HG03280 (cell line): ENCODE measurements around the gene INHA.

Source experiments
- ATAC-seq: cut with Tn5 transposase; IDR thresholded peaks from one replicate; pipeline ENCODE4 v1.9.1; 2021; ENCODE audit warnings: mild to moderate bottlenecking, moderate library complexity; ENCODE audit not compliant: unreplicated experiment

The INHA gene

GRCh38 chr2:219557320-219557719, 14.8 kb upstream of the INHA start:
- no peak for ATAC-seq

DNA sequence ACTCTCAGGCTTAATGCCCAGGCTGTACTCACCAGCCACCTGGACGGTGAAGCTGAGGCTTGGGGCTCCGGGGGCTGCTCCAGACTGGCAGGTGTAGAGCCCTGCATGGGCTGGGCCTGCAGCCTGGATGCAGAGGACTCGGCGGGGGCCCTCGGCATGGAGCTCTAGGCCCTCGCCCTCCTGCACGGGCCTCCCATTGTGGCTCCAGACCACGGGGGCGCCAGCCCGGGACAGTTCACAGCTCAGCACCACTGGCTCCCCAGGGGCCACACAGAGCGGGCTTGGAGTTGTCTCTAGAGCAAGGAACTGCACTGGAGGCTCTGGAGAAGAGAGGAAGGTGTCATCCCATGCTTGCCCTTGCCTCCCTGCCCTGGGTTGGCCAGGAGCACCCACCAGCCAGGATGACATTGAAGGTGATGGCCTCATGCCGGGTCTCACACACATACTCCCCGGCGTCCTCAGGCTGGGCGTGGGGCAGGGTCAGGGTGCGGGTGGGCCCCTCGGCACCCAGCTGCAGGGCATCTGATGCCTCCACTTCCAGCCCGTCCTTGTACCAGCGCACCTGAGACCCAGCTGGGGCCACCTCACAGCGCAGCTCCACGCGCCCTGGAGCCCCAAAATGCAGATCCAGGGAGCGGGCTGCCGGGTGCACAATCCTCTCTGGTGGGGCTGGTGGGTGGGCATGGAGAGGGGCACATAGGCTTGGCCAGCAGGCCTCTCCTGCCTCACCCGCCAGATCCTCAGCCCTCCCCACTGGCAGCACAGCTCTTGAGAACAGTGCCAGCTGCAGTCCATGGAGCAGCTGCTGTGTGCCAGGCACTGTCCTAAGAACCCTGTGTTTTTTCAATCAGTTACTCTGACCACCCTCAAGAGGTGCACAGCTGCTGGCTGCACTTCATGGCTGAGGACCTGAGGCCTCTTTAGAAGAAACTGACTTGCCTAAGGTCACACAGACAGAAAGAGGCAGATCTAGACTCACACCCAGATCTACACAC, 14.0 kb upstream of the INHA start:
- no peak for ATAC-seq

- ATAC-seq: no peak
These were observed 12.8 kb upstream of the INHA start for GRCh38 chr2:219559156-219559915.

- ATAC-seq: no peak
These were observed 11.8 kb upstream of the INHA start for GRCh38 chr2:219560037-219560892.

- ATAC-seq: no peak
These were observed 11.3 kb upstream of the INHA start for GRCh38 chr2:219560893-219561178.

GRCh38 chr2:219561179-219562048, 10.7 kb upstream of the INHA start:
- ATAC-seq: no peak

- no peak for ATAC-seq
These were observed 9.8 kb upstream of the INHA start for GRCh38 chr2:219562049-219563020.

DNA sequence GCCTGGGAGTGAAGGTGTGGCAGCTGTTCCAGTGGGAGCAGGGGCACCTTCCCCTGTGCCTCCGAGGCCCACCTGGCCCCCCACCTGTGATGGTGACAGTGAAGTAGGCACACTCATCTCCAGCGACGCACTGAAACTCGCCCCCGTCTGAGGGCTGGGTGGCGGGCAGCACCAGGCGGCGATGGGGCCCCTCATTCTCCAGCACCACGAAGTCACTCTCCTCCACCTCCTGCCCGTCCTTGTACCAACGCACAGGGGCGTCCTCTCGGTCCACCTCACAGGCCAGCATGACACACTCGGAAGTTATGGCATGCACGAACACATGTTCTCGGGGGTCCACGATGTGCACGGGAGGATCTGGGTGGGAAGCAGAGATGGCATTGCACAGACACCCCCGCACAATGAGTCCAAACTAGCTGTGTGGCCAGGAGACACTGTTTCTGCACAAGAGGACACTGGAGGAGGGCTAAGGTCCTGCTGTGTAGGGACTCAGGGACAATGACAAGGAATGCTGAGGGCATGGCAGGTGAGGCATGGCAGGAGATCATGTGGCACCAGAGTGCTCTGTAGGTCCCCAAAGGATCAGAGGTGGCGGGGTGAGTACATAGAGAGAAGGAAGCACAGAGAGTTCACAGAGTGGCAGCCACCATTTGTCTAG, 8.7 kb upstream of the INHA start:
- no peak for ATAC-seq

- ATAC-seq: no peak
These were observed 6.7 kb upstream of the INHA start for GRCh38 chr2:219565130-219566080.

DNA sequence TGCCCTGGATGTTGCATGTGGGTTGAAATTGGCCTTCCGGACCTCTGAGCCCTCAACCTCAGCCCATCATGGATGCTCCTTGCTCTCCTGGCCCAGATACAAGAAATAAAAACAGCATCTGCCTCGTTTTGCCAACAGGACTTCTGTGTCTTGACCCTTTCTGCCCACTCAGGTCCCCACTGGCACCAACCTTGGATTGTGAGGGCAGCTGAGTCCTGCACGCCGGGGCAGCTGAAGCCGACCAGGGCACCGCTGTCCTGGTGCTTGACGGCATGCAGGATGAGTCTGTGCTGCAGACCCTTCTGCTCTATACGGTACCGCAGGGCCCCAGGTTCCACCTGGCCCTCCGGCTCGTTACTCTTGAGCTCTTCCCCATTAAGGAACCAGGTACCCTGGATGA, 5.5 kb upstream of the INHA start:
- no peak for ATAC-seq

- ATAC-seq: no peak
These were observed 5.0 kb upstream of the INHA start for GRCh38 chr2:219567131-219567530.

- ATAC-seq: no peak
These were observed 4.2 kb upstream of the INHA start for GRCh38 chr2:219567791-219568361.

DNA sequence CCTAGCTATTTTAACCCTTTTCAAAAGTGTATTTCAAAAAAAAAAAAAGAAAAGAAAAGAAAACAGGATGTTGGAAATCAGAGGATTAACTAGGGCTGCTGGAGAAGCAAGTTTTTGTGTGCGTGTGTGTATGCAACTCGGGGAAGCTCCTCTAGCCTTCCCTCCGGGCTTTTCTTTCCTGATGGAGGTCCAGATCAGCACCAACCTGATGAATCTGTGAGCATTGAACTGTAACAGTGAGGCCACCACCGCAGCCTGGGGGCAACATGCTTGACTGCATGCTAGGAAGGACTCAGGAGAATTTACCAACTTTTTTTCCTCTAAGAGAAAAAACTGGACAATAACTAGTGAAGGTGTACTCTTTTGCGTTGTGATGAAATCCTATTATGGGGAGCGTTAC, 3.1 kb upstream of the INHA start:
- no peak for ATAC-seq

GRCh38 chr2:219569635-219570034, 2.5 kb upstream of the INHA start:
- ATAC-seq: no peak

DNA sequence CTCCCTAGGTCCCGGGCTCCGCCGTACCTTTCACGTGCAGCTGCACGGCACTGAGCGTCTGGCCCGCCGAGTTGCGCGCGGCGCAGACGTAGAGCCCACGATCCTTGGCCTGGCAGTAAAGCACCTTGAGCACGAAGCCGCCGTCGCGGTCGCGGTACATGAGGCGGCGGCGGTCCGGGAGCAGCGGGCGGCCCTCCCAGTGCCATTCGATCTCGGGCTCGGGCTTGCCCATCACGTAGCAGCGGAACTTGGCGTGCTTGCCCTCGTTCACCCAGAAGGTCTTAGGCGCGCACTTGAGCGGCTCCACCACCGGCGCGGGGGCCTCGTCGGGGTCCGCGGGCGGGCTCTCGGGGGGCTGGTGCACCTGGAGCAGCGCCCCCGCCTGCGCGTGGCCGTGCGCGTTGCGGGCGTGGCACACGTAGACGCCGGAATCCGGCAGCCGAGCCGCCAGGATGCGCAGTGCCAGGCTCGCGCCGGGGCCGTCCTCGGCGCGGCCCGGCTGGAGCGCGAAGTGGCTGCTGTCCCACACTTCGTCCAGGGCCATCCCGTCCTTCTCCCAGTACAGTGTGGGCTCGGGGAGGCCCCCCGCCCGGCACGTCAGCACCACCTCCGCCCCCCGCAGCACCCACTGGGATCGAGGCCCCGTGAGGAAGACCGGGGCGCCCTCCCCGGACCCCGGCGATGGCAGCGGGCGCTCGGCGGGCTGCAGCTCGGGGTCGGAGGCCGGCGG, 1.8 kb upstream of the INHA start:
- ATAC-seq: no peak

GRCh38 chr2:219570924-219571310, 1.2 kb upstream of the INHA start:
- ATAC-seq: no peak
